Fibroblast of peridontal ligament (primary cell): ENCODE measurements around the gene PLET1.

ENCODE experiments used
- DNase-seq: peaks from one replicate; pipeline ENCODE4 v3.0.0-alpha.2; 2010; ENCODE audit errors: extremely low read depth

The PLET1 gene

DNA sequence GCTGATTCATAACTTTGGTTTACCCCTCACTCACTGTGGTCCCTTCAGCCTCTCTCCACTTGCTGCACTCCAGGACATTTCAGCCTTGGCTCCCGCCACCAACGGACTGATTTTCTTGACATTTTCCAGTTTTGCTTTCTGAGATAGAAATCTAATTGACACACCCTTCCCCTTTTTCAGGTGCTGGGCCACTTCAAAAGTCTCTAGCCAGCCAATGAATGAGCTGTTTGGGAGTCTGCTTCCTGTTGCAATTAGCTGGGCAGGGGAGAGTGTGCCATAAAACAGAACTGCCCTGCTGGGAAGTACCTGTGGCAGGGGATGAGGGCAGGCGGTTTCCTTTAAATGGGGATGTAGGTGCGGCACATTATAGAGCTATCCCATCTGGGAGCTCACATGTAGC is 21.1 kb upstream of the PLET1 start:
- no peak for DNase-seq

DNA sequence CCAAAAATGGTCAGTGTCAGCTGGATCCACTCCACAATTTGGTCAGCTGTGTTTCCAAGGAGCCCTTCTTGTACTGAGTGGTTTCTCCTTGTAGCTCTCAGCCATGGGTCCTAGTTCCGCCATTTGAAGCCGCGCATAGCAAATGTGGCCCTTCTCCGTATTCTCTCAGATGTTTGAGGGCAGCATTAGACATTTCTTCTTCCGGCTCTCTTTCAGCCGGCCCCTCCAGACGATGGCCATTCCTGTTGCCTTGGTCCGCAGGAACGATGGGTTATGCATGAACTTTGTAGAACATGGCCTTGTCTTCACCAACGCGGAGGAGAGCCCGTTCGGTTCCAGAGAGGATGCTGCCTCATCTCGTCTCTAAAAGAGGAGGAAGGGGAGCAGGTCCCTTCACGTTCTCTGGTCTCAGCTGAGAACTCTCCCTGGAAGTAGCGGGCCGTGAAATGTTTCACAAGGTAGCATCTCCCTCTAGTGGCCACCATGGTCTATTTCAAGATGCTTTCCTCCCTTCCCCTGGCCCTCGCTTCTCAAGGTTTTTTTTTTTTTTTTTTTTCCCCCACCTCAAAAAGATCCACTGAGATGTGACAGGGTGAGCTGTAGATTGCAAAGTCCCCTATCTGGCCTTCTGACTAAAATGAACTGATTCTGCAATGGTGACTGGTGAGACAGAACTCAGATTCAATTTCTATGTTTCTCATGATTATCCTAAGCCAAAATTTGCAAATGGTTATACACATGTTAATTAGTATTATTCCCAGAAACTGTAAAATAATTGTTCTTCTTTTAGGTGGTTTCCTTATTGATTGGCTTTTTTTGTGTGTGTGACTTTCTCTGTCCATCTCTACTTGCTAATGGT is 19.8 kb upstream of the PLET1 start:
- peak; percentile 87 for DNase-seq

DNA sequence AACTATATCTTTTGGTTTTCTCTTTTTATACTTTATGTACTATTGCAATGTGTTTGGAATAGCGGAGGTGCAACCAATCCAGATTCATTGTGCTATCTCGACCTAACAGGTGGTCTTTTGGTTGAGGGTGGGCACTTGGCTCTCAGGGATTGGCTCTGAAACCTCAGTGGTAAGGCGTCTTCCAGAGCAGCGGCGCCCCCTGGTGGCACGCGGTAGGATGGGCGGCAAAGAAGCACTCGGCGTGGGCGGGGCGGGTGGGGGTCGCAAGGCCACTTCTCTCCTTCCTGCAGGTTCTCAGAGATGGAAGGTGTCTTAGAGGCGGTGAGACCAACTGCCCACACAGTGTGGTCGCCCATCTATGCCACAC is 19.2 kb upstream of the PLET1 start:
- DNase-seq: peak; percentile 44

- DNase-seq: no peak
Observed at GRCh38 chr11:112278803-112279202, 18.1 kb upstream of the PLET1 start.

DNA sequence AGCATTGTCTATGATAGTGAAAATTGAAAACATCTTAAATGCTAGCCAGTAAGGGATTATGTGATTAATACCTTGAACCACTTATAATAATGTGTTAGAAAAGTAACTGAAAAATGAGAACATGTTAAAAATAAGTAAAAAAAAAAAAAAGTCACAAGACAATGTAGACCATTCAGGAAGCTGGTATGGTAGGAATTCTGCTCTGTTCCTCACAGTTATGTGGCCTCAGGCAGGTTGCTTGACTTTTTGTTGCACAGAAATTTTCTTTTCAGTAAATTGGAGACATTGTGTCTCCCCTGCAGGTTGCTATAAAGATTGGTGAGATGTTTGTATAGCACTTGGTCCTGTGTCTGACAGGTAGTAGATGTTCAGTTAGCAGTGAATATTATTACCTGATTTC is 17.3 kb upstream of the PLET1 start:
- DNase-seq: no peak

DNA sequence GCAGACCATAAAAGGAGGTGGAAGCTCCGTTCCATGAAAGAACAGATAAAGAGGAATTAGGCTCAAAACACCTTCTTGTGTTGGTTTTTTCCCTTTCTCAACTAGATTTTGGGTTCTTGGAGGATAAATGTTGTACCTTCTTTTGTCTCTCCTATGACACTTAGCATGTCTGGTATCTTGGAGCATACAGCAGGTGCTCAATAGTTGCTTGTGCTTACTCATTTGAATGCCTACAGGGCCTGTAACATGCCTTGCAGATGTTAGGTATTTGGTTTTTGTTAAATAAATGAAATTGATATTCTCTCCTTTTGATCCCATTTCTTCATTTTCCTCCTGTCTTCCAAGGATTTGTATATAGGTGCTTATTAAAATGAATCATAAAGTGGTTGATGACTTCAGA is 16.4 kb upstream of the PLET1 start:
- DNase-seq: no peak

- no peak for DNase-seq
Observed at GRCh38 chr11:112274007-112274783, 13.5 kb upstream of the PLET1 start.

DNA sequence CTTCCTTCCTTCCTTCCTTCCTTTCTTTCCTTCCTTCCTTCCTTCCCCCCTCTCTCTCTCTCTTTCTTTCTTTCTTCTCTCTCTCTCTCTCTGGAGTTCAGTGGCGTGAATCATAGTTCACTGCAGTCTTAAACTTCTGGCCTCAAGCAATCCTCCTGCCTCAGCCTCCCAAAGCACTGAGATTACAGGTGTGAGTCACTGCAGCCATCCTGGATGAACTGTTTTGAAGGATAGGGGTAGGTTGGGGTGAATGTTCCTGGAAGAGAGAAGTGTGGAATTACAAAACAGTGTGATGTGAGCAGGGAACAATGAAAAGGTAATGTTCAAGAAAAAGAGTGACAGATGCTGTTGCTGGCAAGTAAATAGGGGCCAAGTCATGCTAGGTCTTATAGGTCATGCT is 12.4 kb upstream of the PLET1 start:
- DNase-seq: no peak

- no peak for DNase-seq
Observed at GRCh38 chr11:112271242-112271641, 10.6 kb upstream of the PLET1 start.

GRCh38 chr11:112270551-112271180 is 10.0 kb upstream of the PLET1 start:
- no peak for DNase-seq

- DNase-seq: no peak
Observed at GRCh38 chr11:112269139-112269538, 8.5 kb upstream of the PLET1 start.

DNA sequence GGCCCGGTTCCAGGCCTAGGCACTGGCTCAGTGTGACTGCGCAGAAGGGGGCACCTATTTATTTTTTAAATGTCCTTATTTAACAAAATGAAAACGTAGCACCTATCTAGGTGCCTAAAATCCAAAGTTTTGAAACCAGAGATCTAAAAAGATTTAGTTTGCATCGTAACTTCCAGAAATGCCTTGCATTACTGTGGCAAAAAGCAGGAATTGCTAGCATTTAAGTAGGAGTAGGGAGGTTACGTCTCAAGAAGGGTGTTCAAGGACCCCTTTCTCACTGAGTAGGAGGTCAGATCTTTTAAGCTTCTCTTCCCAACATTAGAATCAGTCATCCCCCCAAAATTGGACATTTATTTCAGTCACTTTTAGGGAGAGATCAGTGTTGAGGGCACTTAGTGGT is 7.7 kb upstream of the PLET1 start:
- no peak for DNase-seq

DNA sequence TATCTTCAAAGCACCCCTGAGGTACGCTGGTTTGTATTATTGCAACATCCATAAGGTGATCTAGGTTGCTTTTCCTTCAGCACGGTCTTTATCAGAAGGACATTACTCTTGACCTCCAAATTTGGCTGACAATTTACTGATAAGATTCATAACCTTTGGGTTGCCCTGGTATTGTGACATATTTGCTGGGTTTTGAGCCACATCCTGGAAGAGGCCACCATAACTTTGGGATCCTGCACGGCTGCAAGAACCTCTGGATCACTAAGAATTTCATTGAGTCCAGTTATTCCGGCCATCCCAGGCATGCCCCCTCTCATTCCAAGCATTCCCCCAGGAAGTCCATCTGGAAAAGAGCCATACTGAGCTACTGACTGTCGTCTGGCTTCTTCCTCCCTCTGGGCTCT is 6.5 kb upstream of the PLET1 start:
- no peak for DNase-seq

DNA sequence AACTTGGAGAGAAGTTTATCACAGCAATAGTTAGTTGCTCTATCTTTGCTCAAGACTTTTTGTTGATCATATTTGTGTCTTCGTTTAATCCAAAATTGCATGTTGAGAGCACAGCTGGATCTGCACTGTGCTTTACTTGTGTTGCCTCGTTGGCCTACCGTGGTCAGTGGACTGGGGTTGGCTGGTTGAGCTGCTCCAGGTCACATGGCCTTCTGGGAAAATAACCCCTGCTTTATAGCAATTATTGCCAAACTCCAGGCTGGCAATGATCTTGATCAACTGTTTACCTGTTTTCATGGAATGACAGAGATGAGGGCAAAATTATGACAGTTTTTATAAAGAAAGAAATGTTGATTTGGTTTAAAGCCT is 5.7 kb upstream of the PLET1 start:
- no peak for DNase-seq

DNA sequence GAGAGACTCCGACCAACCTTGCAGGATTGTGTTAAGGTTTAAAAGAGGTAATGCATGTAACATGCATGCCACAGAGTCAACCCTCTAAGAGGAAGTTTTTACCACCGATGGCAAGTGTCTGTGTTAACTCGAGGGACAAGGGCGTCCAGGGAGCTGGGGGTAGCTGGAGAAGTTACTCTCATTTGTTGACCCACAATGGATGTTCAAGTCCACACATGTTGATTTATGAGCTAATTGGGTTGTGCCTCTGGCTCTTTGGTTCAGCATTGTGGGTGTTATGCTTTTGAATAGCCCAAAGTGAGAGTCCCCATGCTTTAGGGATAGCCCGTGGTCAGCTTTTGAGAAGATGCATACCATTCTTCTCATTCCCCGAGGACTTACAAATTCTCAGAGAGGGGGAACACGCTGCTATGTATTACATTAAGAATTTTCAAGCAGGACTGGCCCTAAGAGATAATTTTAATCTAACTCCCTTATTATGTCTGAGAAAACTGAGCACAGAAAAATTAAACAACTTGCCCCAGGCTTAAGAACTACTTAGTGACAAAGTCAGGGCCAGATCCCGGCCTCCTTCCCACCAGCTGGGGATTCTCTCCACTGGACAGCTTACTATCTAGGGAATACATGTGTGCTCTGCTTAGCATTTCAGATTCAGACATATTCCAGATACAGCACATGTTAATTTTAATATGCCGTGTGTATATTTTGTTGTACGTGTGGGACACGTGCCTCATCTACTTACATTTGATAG is 5.2 kb upstream of the PLET1 start:
- no peak for DNase-seq

GRCh38 chr11:112255067-112255720 is 5.5 kb downstream of the PLET1 start:
- DNase-seq: peak; percentile 92

DNA sequence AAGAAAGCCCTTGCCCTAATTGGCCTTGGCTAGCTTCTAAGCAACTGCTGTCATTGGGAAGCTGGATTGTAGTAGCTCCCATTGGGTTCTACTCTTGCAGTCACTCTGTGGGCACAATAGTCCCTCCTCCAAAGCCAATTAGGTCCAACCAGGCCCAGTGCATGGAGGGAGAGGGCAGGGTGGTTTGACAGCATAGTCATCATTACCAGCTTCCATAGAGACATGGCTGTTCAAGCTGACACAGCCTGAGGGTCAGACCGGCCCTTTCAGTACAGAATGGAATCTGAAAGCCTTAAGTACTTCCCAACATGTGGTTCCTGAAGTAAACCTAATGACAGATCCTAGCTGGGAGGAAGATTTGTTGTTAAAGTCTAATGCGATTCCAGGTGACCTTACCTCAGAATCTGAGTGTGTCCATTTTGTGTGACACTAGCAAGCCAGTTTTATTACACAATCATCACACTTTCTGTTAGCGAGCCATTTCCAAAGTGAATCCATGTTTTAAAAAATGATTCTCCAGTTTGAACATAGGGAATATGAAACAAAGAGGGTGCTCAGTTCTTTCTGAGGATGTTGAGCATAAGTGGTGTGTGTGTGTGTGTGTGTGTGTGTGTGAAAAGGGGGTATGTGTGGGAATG is 6.9 kb downstream of the PLET1 start:
- no peak for DNase-seq

DNA sequence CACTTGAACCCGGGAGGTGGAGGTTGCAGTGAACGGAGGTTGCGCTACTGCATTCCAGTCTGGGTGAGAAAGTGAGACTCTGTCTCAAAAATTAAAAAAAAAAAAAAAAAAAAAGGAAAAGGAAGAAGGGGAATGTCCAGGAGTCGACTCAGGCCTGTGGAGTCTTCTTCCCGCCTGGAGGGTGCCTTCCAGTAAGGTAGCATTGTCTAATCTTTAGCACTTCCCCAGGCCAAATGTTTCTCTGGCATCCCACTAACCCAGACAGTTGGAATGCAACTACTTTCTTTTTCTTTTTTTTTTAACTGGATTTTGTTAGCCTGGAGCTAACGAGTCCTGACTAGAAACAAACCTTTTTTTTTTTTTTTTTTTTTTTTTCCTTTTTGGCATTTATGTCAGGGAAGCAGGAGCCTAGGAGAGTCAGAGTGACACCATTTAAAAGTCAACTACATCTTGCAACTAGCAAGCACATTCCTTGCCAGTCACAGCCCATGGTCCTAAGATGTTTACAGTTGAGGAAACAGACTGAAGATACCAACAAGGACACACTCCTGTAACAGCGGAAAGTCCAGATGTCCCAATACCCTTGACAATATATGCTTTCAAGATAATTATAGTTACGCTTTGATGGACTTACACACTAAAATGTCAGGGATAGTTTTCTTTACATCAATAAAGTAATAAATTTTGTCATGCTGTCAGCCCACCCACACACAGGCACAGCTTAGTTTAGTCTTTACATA is 10.6 kb downstream of the PLET1 start:
- DNase-seq: no peak

- peak; percentile 63 for DNase-seq
Observed at GRCh38 chr11:112248201-112248600, 12.5 kb downstream of the PLET1 start.

GRCh38 chr11:112247201-112247600 is 13.5 kb downstream of the PLET1 start:
- peak; percentile 69 for DNase-seq
